KMS-11 (cell line): ENCODE results near the gene TTLL13.
A peak's percentile ranks its signal among the peaks of the same experiment; 100 is the strongest.

Experiments
- H2AFZ ChIP-seq: fragments of 200-600 bp; sonication (generic); 2 replicates; pipeline ENCODE4 v1.6.1; 2016; ENCODE audit warnings: antibody characterized with exemption, mixed run types, low read depth
- H3K27ac ChIP-seq: fragments of 200-600 bp; sonication (generic); 2 replicates; pipeline ENCODE4 v1.6.1; 2016; ENCODE audit warnings: mild to moderate bottlenecking, mixed run types
- H3K27me3 ChIP-seq: fragments of 200-600 bp; sonication (generic); 2 replicates; pipeline ENCODE4 v1.6.1; 2017; ENCODE audit warnings: mild to moderate bottlenecking, low read depth, mixed run types, moderate library complexity; ENCODE audit not compliant: insufficient read depth
- H3K36me3 ChIP-seq: fragments of 200-600 bp; sonication (generic); 2 replicates; pipeline ENCODE4 v1.6.1; 2017; ENCODE audit warnings: mild to moderate bottlenecking, mixed run types; ENCODE audit not compliant: insufficient read depth
- H3K4me1 ChIP-seq: fragments of 200-600 bp; sonication (generic); 2 replicates; pipeline ENCODE4 v1.6.1; 2016; ENCODE audit warnings: mild to moderate bottlenecking, low read depth, mixed run types; ENCODE audit not compliant: poor library complexity, severe bottlenecking
- H3K4me2 ChIP-seq: fragments of 200-600 bp; sonication (generic); 2 replicates; pipeline ENCODE4 v1.7.0; 2016; ENCODE audit warnings: mild to moderate bottlenecking, mixed run types
- H3K4me3 ChIP-seq: fragments of 200-600 bp; sonication (generic); IDR thresholded peaks from 2 replicates; pipeline ENCODE4 v1.6.1; 2017; ENCODE audit warnings: low read depth, low read length, mixed read lengths; ENCODE audit not compliant: insufficient read depth
- H3K79me2 ChIP-seq: fragments of 200-600 bp; sonication (generic); 2 replicates; pipeline ENCODE4 v1.6.1; 2016; ENCODE audit warnings: low read depth, mixed run types; ENCODE audit not compliant: insufficient read depth
- H3K9ac ChIP-seq: fragments of 200-600 bp; sonication (generic); 2 replicates; pipeline ENCODE4 v1.6.1; 2016; ENCODE audit warnings: mild to moderate bottlenecking, mixed run types
- H4K20me1 ChIP-seq: fragments of 200-600 bp; sonication (generic); 2 replicates; pipeline ENCODE4 v1.6.1; 2016; ENCODE audit warnings: mild to moderate bottlenecking, mixed run types; ENCODE audit not compliant: insufficient read depth
- CTCF ChIP-seq: fragments of 200-600 bp; sonication (generic); conservative IDR thresholded peaks from 2 replicates; pipeline ENCODE4 v1.6.1; 2017; ENCODE audit warnings: low read depth, mild to moderate bottlenecking, antibody characterized with exemption, low read length, moderate library complexity, mixed read lengths

The TTLL13 gene

DNA sequence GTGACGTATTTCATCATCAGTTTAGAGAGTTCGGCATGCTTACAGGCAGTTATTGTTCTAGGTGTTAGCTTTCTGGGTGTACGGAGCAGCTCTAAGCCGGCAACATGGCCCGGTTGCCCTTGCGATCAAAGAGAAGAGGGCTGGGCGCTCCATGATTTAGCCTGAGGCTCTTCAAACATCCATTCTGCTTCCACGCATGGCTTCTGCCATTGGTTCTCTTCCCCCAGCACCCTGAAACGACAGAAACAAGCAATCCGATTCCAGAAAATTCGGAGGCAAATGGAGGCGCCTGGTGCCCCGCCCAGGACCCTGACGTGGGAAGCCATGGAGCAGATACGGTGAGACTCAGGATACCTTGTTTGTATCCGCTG, 16.7 kb downstream of the TTLL13 start:
- peak overlapping the region; percentile 86 for H2AFZ ChIP-seq
- TF ChIP-seq CTCF, result no peak
- peak overlapping the region; percentile 86 for H3K9ac ChIP-seq
- H3K4me2 ChIP-seq, result peak overlapping the region; percentile 93
- H3K27ac ChIP-seq, result peak overlapping the region; percentile 69
- H3K4me3 ChIP-seq, result peak overlapping the region; percentile 36
- no peaks in the 10 kb centered on the region for H3K27me3 ChIP-seq
- H3K79me2 ChIP-seq, result peaks cover 46% of the 10 kb centered on the region
- no peaks in the 10 kb centered on the region; the same call in 1 of the 2 replicates for H3K36me3 ChIP-seq
- peaks cover 36% of the 10 kb centered on the region for H3K4me1 ChIP-seq
- H4K20me1 ChIP-seq, result 0 out of 2 replicates have a peak, but pooled peaks cover 18% of the 10 kb centered on the region

DNA sequence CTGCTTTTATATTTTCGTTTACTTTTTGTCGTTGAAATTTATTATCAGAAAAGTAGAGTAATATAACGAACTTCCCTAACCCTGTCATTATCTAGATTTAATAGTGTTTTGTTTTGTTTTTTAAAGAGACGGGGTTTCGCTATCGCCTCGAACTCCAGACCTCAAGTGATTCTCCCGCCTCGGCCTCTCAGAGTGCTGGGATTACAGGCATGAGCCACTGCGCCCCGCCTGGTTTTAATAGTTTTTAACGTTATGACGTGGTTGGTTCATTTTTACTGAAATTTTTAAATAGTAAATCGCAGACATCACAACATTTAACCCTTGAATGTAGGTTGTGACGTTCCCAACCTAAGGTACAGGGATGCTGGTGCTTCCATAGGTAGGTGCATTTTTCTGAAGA, 17.1 kb downstream of the TTLL13 start:
- Histone ChIP-seq H3K4me3 (peak overlapping the region; percentile 36), H3K9ac (peak overlapping the region; percentile 86), H3K4me2 (peak overlapping the region; percentile 93), H4K20me1 (0 out of 2 replicates have a peak, but pooled peaks cover 18% of the 10 kb centered on the region), H2AFZ (peak overlapping the region; percentile 86), H3K27me3 (no peaks in the 10 kb centered on the region), H3K27ac (peak overlapping the region; percentile 69), H3K36me3 (no peaks in the 10 kb centered on the region; the same call in 1 of the 2 replicates), H3K79me2 (peaks cover 46% of the 10 kb centered on the region), H3K4me1 (peaks cover 36% of the 10 kb centered on the region)
- no peak for TF ChIP-seq CTCF

GRCh38 chr15:90268415-90268814, 19.1 kb downstream of the TTLL13 start:
- no peaks in the 10 kb centered on the region for H3K27me3 ChIP-seq
- H2AFZ ChIP-seq, result no peak overlapping the region
- no peaks in the 10 kb centered on the region; the same call in 1 of the 2 replicates for H3K36me3 ChIP-seq
- H3K4me1 ChIP-seq, result peaks cover 36% of the 10 kb centered on the region
- no peak overlapping the region for H3K4me3 ChIP-seq
- H3K4me2 ChIP-seq, result peak overlapping the region; percentile 93; the same call in 1 of the 2 replicates
- no peak overlapping the region for H3K27ac ChIP-seq
- TF ChIP-seq CTCF, result no peak
- H4K20me1 ChIP-seq, result 0 out of 2 replicates have a peak, but pooled peaks cover 18% of the 10 kb centered on the region
- no peak overlapping the region for H3K9ac ChIP-seq
- peaks cover 51% of the 10 kb centered on the region for H3K79me2 ChIP-seq

GRCh38 chr15:90270502-90271150, 21.3 kb downstream of the TTLL13 start:
- no peaks in the 10 kb centered on the region for H3K27me3 ChIP-seq

More at GRCh38 chr15:90270502-90271150, 21.3 kb downstream of the TTLL13 start:
- H4K20me1 ChIP-seq, result 0 out of 2 replicates have a peak, but pooled peaks cover 18% of the 10 kb centered on the region
- H3K9ac ChIP-seq, result no peak overlapping the region
- no peaks in the 10 kb centered on the region; the same call in 1 of the 2 replicates for H3K36me3 ChIP-seq
- peaks cover 52% of the 10 kb centered on the region for H3K79me2 ChIP-seq
- no peak overlapping the region for H3K4me2 ChIP-seq
- no peak overlapping the region for H3K27ac ChIP-seq
- peaks cover 26% of the 10 kb centered on the region for H3K4me1 ChIP-seq
- TF ChIP-seq CTCF, result no peak
- H2AFZ ChIP-seq, result no peak overlapping the region
- no peak overlapping the region for H3K4me3 ChIP-seq
